ENCODE measurements around the gene FUNDC1.

FUNDC1 gene

GRCh38 chrX:44480591-44480990, 62.1 kb downstream of the FUNDC1 start:
- DNase-seq (ENCODE audit: low read depth in 2 of 2) = no peak

DNA sequence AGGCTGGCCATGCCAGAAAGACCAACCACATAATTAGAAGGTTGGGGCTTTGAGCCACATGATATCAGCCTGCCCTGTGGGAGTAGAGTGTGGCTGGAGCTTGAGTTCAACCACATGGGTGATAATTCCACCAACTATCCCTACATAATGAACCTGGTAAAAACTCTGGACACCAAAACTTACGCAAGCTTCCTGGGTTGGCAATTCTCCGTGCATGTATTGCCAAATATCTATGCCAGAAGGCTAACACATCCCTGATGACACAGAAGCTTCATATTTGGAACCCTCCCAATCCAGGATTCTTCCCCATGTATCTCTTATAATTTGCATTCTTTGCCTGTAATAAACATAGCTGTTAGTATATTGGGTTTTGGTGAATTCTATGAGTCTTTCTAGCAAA, 68.2 kb downstream of the FUNDC1 start:
- no peak for DNase-seq (ENCODE audit: low read depth in 2 of 2)

All from stimulated activated CD4-positive, alpha-beta T cell treated with anti-CD3 and anti-CD28 coated beads, Interleukin-4, amount 100 ng/mL, for 48 hours (primary cell).